ENCODE data around the gene KCNH1.
A peak's percentile ranks its signal among the peaks of the same experiment; 100 is the strongest.

The KCNH1 gene, protein sequence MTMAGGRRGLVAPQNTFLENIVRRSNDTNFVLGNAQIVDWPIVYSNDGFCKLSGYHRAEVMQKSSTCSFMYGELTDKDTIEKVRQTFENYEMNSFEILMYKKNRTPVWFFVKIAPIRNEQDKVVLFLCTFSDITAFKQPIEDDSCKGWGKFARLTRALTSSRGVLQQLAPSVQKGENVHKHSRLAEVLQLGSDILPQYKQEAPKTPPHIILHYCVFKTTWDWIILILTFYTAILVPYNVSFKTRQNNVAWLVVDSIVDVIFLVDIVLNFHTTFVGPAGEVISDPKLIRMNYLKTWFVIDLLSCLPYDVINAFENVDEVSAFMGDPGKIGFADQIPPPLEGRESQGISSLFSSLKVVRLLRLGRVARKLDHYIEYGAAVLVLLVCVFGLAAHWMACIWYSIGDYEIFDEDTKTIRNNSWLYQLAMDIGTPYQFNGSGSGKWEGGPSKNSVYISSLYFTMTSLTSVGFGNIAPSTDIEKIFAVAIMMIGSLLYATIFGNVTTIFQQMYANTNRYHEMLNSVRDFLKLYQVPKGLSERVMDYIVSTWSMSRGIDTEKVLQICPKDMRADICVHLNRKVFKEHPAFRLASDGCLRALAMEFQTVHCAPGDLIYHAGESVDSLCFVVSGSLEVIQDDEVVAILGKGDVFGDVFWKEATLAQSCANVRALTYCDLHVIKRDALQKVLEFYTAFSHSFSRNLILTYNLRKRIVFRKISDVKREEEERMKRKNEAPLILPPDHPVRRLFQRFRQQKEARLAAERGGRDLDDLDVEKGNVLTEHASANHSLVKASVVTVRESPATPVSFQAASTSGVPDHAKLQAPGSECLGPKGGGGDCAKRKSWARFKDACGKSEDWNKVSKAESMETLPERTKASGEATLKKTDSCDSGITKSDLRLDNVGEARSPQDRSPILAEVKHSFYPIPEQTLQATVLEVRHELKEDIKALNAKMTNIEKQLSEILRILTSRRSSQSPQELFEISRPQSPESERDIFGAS

DNA sequence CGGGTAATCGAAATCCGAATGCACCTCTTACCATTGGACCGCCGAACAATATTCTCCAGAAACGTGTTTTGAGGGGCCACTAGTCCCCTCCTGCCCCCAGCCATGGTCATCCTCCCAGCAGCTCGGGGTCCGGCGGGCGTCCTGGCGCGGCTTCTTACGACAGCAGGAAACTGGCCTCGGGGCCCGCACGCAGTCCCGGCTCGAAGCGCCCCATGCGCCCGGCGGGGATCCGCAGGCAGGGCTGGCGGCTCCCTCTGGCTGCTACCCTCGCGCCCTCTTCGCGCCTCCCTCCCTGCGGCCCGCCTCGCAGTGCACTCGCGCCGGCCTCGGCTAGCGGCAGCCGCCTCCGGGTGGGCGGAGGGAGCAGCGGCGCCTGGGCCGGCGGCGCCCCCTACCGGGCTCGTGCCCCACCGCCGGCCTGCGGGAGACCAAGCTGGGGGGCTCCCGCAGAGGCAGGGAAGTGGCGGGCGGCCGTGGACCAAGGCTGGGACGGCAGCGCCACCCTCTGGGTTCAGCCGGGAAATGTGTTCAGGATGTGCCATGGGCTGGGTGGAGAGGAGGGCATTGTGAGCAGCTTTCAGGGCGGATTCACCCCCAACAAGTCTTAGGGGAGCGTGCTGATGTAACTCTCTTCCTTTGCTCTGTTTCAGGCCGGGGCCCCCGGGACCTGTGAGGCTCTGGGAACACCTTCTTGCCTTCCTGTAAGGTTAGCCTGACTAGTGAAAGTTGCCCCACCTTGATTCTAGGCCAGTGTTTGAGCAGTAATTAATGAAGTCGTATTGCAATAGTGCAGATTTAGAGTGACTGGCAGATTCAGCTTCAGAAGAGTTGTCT is at the start of gene KCNH1:
Gene KCNH1, minus strand, starts transcription at position 313 of the 834 bp plus-strand sequence. Its CDS starts 203 bp downstream, at position 110.
- peaks cover 1% of the 10 kb centered on the region; the same call in 1 of the 2 replicates for H3K27me3 ChIP-seq (replicated peaks; ENCODE audit: control insufficient read depth, insufficient read depth, low read length)
- TF ChIP-seq, protein P1, sequence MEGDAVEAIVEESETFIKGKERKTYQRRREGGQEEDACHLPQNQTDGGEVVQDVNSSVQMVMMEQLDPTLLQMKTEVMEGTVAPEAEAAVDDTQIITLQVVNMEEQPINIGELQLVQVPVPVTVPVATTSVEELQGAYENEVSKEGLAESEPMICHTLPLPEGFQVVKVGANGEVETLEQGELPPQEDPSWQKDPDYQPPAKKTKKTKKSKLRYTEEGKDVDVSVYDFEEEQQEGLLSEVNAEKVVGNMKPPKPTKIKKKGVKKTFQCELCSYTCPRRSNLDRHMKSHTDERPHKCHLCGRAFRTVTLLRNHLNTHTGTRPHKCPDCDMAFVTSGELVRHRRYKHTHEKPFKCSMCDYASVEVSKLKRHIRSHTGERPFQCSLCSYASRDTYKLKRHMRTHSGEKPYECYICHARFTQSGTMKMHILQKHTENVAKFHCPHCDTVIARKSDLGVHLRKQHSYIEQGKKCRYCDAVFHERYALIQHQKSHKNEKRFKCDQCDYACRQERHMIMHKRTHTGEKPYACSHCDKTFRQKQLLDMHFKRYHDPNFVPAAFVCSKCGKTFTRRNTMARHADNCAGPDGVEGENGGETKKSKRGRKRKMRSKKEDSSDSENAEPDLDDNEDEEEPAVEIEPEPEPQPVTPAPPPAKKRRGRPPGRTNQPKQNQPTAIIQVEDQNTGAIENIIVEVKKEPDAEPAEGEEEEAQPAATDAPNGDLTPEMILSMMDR (IDR thresholded peaks at IDR 0.05; ENCODE audit: insufficient read depth, low read length, poor library complexity, severe bottlenecking) = peak; percentile 63
- peak; percentile 83 for DNase-seq (ENCODE audit: extremely low read depth, insufficient read length)
- H3K4me3 ChIP-seq (replicated peaks; ENCODE audit: low read depth, low read length) = peak within 1 kb of the TSS; percentile 20; the same call in 1 of the 2 replicates
- H3K36me3 ChIP-seq (ENCODE audit: control insufficient read depth, insufficient read depth, low read length) = no peaks in the 10 kb centered on the region

DNA sequence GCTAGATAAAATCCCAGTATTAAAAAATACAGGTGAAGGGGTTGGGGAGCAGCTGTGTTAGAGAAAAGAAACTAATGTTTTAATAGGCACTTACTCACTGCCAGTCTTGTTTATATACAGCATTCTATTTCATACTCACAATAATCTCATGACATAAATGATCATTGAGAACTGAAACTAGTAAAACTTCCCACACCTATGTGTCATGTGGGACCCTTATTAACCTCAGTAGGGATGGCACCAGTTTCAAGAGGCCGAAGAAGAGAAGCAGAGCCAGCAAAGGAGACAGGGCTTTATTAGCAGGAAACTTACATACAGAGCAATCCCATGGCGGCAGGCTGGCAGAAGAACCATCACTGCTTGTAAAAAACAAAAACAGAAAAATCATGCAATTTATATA is 48.8 kb upstream of the KCNH1 start:
- no peaks in the 10 kb centered on the region for H3K36me3 ChIP-seq (ENCODE audit: control insufficient read depth, insufficient read depth, low read length)
- no peak overlapping the region for H3K4me3 ChIP-seq (replicated peaks; ENCODE audit: low read depth, low read length)
- TF ChIP-seq, protein P1 (IDR thresholded peaks at IDR 0.05; ENCODE audit: insufficient read depth, low read length, poor library complexity, severe bottlenecking) = no peak
- no peaks in the 10 kb centered on the region for H3K27me3 ChIP-seq (replicated peaks; ENCODE audit: control insufficient read depth, insufficient read depth, low read length)
- no peak for DNase-seq (ENCODE audit: extremely low read depth, insufficient read length)

DNA sequence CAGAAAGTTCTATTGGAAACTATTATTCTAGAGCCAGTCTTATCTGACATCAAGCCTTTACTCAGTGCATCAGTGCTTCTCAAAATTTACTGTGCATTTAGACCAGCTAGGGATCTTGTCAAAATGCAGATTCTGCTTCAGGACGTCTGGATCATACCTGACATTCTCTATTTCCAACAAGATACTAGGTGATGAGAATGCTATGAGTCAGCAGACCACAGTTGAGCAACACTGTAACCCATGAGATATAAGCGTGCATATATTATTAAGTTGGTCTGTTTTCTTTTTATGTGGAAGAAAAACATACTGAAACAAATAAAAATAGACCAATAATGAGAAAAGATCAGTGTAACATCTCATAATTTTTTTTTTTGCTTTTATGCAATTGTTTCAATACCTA is 40.4 kb upstream of the KCNH1 start:
- TF ChIP-seq, protein P1 (IDR thresholded peaks at IDR 0.05; ENCODE audit: insufficient read depth, low read length, poor library complexity, severe bottlenecking) = no peak
- H3K27me3 ChIP-seq (replicated peaks; ENCODE audit: control insufficient read depth, insufficient read depth, low read length) = no peaks in the 10 kb centered on the region
- no peak for DNase-seq (ENCODE audit: extremely low read depth, insufficient read length)

DNA sequence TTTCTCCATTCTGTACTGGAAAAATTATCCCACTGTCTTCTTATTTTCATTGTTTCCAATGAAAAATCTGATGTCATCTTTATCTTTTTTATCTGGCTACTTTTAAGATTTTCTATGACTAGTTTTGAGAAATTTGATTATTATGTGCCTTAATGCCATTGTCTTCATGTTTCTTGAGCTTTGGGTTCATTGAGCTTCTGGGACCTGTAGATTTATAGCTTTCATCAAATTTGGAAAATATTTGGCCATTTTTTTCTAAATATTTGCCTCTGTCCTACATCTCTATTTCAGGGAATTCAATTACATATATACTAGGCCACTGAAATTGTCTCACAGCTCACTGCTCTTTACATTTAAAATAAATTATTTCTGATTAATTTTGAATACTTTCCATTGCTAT is 38.7 kb upstream of the KCNH1 start:
- Histone ChIP-seq H3K4me3 (replicated peaks; ENCODE audit: low read depth, low read length) (no peak overlapping the region), H3K27me3 (replicated peaks; ENCODE audit: control insufficient read depth, insufficient read depth, low read length) (no peaks in the 10 kb centered on the region)
- TF ChIP-seq, protein P1 (IDR thresholded peaks at IDR 0.05; ENCODE audit: insufficient read depth, low read length, poor library complexity, severe bottlenecking) = no peak

More for the DNA sequence above, 40.4 kb upstream of the KCNH1 start:
- Histone ChIP-seq H3K4me3 (replicated peaks; ENCODE audit: low read depth, low read length) (no peak overlapping the region), H3K36me3 (ENCODE audit: control insufficient read depth, insufficient read depth, low read length) (no peaks in the 10 kb centered on the region)

DNA sequence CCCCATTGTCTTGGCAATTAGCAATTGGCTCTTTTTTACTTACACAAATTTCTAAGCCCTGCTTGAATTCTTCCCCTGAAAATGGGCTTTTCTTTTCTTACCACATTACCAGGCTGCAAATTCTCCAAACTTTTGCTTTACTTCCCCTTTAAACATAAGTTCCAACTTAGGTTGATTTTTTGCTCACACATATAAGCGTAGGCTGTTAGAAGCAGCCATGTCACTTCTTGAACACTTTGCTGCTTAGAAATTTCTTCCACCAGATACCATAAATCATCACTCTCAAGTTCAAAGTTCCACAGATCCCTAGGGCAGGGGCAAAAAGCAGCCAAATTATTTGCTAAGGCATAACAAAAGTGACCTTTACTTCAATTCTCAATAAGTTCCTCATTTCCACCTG is 35.4 kb upstream of the KCNH1 start:
- TF ChIP-seq, protein P1 (IDR thresholded peaks at IDR 0.05; ENCODE audit: insufficient read depth, low read length, poor library complexity, severe bottlenecking) = no peak
- Histone ChIP-seq H3K27me3 (replicated peaks; ENCODE audit: control insufficient read depth, insufficient read depth, low read length) (no peaks in the 10 kb centered on the region), H3K4me3 (replicated peaks; ENCODE audit: low read depth, low read length) (no peak overlapping the region), H3K36me3 (ENCODE audit: control insufficient read depth, insufficient read depth, low read length) (no peaks in the 10 kb centered on the region)
- DNase-seq (ENCODE audit: extremely low read depth, insufficient read length) = no peak

More for the DNA sequence above, 38.7 kb upstream of the KCNH1 start:
- DNase-seq (ENCODE audit: extremely low read depth, insufficient read length) = no peak
- H3K36me3 ChIP-seq (ENCODE audit: control insufficient read depth, insufficient read depth, low read length) = no peaks in the 10 kb centered on the region
